Karpas-422 (cell line): ENCODE data around the gene CST3. TPM values are rescaled to one million over a fixed set of nuclear protein-coding genes. Genes with fewer than 3 reads are reported as not detected.

Experiments
- DNase-seq: peaks from one replicate; pipeline ENCODE4 v3.0.0-alpha.2; 2015
- H2AFZ ChIP-seq: fragments of 200-600 bp; sonication (generic); 2 replicates; pipeline ENCODE4 v1.6.1; 2014; ENCODE audit warnings: antibody characterized with exemption, low read length, mixed read lengths
- H3K27ac ChIP-seq: fragments of 200-600 bp; sonication (generic); 2 replicates; pipeline ENCODE4 v1.5.1; 2014; ENCODE audit warnings: mild to moderate bottlenecking, low read length, moderate library complexity
- H3K27me3 ChIP-seq: fragments of 200-600 bp; sonication (generic); 2 replicates; pipeline ENCODE4 v1.6.1; 2014; ENCODE audit warnings: low read length, mixed read lengths
- H3K36me3 ChIP-seq: fragments of 200-600 bp; sonication (generic); 2 replicates; pipeline ENCODE4 v1.6.1; 2014; ENCODE audit warnings: low read length, mixed read lengths; ENCODE audit not compliant: insufficient read depth
- H3K4me1 ChIP-seq: fragments of 200-600 bp; sonication (generic); 2 replicates; pipeline ENCODE4 v1.6.1; 2014; ENCODE audit warnings: mild to moderate bottlenecking, low read length, mixed read lengths
- H3K4me2 ChIP-seq: fragments of 200-600 bp; sonication (generic); 2 replicates; pipeline ENCODE4 v1.6.1; 2014; ENCODE audit warnings: low read length, low read depth, mild to moderate bottlenecking; ENCODE audit not compliant: poor library complexity, severe bottlenecking
- H3K4me3 ChIP-seq: fragments of 200-600 bp; sonication (generic); 2 replicates; pipeline ENCODE4 v1.5.1; 2014; ENCODE audit warnings: mild to moderate bottlenecking, antibody characterized with exemption, low read length, mixed read lengths
- H3K79me2 ChIP-seq: fragments of 200-600 bp; sonication (generic); 2 replicates; pipeline ENCODE4 v1.6.1; 2014; ENCODE audit warnings: mild to moderate bottlenecking, low read length, mixed read lengths
- H3K9ac ChIP-seq: fragments of 200-600 bp; sonication (generic); 2 replicates; pipeline ENCODE4 v1.6.0; 2014; ENCODE audit warnings: low read length
- H3K9me2 ChIP-seq: fragments of 200-600 bp; sonication (generic), shearing (Covaris generic); replicated peaks from 2 replicates; pipeline ENCODE4 v1.6.0; 2014; ENCODE audit warnings: mild to moderate bottlenecking, low read length, moderate library complexity; ENCODE audit not compliant: insufficient read depth
- H3K9me3 ChIP-seq: fragments of 300-700, 200-600 bp; sonication (generic); 2 replicates; pipeline ENCODE4 v1.6.1; 2014; ENCODE audit warnings: low read length, mixed read lengths
- H4K20me1 ChIP-seq: fragments of 200-600 bp; sonication (generic); 2 replicates; pipeline ENCODE4 v1.6.1; 2014; ENCODE audit warnings: mild to moderate bottlenecking, antibody characterized with exemption, low read length, low read depth; ENCODE audit not compliant: insufficient read depth
- total RNA-seq: library from RNA; depleted of rRNA; stranded (reverse); fragments of >200 nt; shearing (Covaris generic); gene quantifications from 2 replicates; pipeline ENCODE4 v1.2.3, GENCODE V29; 2014; ENCODE audit warnings: low replicate concordance

CST3 gene
- total RNA-seq, 1 experiment from 2014 or later, result not detected

DNA sequence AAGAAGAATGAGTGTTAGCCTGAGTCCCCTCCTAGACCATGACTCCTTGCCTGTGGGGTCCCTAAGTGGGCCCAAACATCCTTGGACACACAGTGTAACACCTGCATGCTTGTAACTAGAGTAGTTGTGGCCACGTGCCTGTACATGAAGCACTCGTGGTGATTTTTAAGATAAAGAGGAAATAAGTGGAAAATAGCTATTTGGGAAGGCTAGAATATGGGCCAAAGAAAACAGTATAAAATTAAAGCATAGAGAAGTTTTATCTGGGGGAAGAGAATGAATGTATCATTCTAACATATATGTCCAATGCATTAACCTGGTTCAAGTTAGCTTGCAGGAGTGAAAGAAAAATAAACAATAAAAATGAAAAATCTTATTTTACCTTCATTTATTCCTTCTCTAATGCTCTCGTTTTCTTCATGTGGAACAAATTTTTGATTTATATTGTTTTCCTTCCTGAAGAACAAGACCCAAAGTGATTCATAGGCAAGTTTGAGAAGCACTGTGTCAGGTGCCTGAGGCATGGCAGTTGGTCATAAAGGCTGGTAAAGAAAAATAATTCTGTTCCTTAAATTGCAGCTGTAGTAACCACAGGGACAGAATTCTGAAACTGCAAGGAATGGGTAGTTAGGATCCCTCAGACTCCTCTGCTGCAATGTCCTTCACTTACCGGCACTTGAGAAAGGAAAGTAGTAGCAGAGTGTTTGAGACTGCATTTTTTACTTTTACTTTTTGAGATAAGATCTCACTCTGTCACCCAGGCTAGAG is 8.5 kb upstream of the CST3 start:
- no peak overlapping the region for H3K4me2 ChIP-seq
- no peaks in the 10 kb centered on the region for H3K4me1 ChIP-seq
- H3K79me2 ChIP-seq, result no peaks in the 10 kb centered on the region
- H4K20me1 ChIP-seq, result no peaks in the 10 kb centered on the region
- H3K36me3 ChIP-seq, result no peaks in the 10 kb centered on the region
- H2AFZ ChIP-seq, result no peak overlapping the region
- no peak for DNase-seq
- no peaks in the 10 kb centered on the region for H3K9me2 ChIP-seq
- H3K27me3 ChIP-seq, result no peaks in the 10 kb centered on the region
- H3K4me3 ChIP-seq, result no peak overlapping the region
- H3K9ac ChIP-seq, result no peak overlapping the region
- no peak overlapping the region for H3K27ac ChIP-seq
- H3K9me3 ChIP-seq, result no peaks in the 10 kb centered on the region

DNA sequence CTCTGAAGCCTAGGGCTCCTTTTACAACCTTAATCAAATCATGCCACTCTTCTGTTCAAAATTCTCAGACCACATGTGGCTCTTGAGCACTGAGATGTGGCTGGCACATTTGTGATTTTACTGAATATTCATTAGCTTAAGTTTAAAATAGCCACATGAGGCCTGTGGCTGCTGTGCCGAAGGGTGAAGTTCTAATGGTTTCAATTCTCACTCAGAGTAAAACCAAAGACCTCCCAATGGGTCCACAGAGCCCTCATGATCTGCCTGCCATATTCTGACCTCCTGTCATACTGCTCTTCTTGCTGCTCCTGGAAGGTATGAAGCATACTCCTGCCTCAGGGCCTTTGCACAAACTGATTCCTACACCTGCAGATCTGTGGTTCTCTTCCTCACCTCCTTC is 7.8 kb upstream of the CST3 start:
- no peak for DNase-seq
- Histone ChIP-seq H3K27me3 (no peaks in the 10 kb centered on the region), H3K9me3 (no peaks in the 10 kb centered on the region), H3K4me2 (no peak overlapping the region), H4K20me1 (no peaks in the 10 kb centered on the region), H3K4me1 (no peaks in the 10 kb centered on the region), H3K27ac (no peak overlapping the region), H3K4me3 (no peak overlapping the region), H3K9me2 (no peaks in the 10 kb centered on the region), H3K36me3 (no peaks in the 10 kb centered on the region), H3K79me2 (no peaks in the 10 kb centered on the region), H2AFZ (no peak overlapping the region), H3K9ac (no peak overlapping the region)

DNA sequence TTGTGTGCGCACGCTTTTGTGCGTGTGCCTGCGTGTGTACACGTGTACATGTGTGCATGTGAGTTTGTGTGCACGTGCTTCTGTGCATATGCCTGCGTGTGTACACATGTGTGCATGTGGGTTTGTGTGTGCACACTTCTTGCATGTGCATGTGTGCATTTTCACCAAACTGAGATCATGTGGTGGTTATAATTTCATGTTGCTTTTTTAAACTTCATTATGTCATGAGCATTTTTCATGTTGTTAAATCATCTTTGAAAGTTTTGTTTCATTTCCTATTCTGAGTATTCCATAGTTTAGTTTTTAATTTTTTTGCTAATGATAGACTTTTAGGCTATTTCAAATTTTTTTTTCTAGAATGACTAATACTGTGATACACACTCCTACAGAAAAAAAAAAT is 6.4 kb upstream of the CST3 start:
- no peak for DNase-seq
- no peaks in the 10 kb centered on the region for H4K20me1 ChIP-seq
- no peak overlapping the region for H2AFZ ChIP-seq
- H3K9me2 ChIP-seq, result no peaks in the 10 kb centered on the region
- no peak overlapping the region for H3K4me2 ChIP-seq
- no peak overlapping the region for H3K4me3 ChIP-seq
- no peak overlapping the region for H3K27ac ChIP-seq
- no peaks in the 10 kb centered on the region for H3K36me3 ChIP-seq
- H3K27me3 ChIP-seq, result no peaks in the 10 kb centered on the region
- H3K4me1 ChIP-seq, result no peaks in the 10 kb centered on the region
- H3K9me3 ChIP-seq, result no peaks in the 10 kb centered on the region
- no peak overlapping the region for H3K9ac ChIP-seq
- H3K79me2 ChIP-seq, result no peaks in the 10 kb centered on the region

DNA sequence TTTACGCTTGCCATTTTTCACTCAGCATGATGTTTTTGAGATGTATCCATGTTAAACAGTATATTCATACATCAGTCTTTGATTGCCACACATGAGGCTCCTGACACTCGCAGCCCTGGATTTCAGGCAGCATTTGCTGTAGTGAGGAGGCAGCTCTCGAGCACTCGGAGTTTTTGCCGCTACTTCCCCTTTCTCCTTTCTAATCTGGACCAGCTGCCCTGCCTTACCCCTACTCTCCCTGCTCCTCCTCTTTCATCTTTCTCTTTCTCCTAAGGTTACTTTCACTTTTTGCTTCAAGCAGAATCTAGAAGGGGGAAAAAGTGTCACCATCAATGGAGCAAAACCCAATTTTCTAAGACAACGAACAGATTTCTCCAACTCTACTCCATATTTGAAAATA is 5.9 kb upstream of the CST3 start:
- no peaks in the 10 kb centered on the region for H3K9me3 ChIP-seq
- no peaks in the 10 kb centered on the region for H3K9me2 ChIP-seq
- H4K20me1 ChIP-seq, result no peaks in the 10 kb centered on the region
- H3K79me2 ChIP-seq, result no peaks in the 10 kb centered on the region
- no peaks in the 10 kb centered on the region for H3K4me1 ChIP-seq
- no peak overlapping the region for H2AFZ ChIP-seq
- no peak overlapping the region for H3K4me3 ChIP-seq
- no peak overlapping the region for H3K9ac ChIP-seq
- no peak overlapping the region for H3K27ac ChIP-seq
- no peaks in the 10 kb centered on the region for H3K27me3 ChIP-seq
- no peaks in the 10 kb centered on the region for H3K36me3 ChIP-seq
- no peak for DNase-seq
- H3K4me2 ChIP-seq, result no peak overlapping the region

DNA sequence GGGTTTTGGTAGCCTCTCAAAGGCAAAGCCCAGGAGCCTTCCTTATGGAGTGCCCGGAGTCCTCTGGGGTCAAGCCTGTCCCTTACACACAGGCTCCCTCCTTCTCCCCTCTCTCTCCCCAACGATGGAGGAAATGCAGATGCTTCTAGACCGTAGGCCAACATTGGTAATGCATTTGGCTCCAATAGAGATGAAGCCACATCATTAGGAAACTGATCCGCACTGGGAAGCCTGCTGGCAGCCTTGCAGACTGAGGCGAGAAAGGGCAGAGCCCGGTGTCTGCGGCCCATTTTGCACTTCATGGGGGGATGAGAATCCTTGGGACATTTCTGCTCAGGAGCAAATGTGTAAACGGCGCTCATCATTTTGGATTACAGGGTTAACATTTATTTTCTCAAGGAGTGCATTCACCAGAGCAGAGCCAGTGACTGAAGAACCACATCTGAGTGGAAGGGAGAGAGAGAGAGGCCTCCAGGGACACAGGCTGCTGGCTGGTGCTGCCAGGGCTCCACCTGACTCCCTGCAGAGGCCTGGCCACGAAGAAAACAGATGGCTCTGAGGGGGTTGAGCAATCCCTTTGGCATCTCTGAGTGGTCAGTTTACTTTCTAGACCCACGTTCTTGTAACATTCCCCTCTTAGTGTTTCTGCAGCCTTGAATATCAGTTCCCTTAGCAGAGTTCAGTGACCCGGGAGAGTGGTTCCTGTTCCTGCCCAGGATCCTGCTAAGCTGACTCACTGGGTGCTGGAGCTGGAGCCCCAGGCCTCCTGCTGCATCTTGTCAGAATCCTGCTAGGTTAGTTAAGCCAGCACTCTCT is 4.4 kb upstream of the CST3 start:
- no peak overlapping the region for H3K9ac ChIP-seq
- H3K9me2 ChIP-seq, result no peaks in the 10 kb centered on the region
- no peaks in the 10 kb centered on the region for H3K9me3 ChIP-seq
- no peaks in the 10 kb centered on the region for H4K20me1 ChIP-seq
- DNase-seq, result no peak
- H3K27me3 ChIP-seq, result no peaks in the 10 kb centered on the region
- no peaks in the 10 kb centered on the region for H3K79me2 ChIP-seq
- H3K4me3 ChIP-seq, result no peak overlapping the region
- H3K4me1 ChIP-seq, result no peaks in the 10 kb centered on the region
- H3K36me3 ChIP-seq, result no peaks in the 10 kb centered on the region
- no peak overlapping the region for H3K27ac ChIP-seq
- H2AFZ ChIP-seq, result no peak overlapping the region
- no peak overlapping the region for H3K4me2 ChIP-seq

DNA sequence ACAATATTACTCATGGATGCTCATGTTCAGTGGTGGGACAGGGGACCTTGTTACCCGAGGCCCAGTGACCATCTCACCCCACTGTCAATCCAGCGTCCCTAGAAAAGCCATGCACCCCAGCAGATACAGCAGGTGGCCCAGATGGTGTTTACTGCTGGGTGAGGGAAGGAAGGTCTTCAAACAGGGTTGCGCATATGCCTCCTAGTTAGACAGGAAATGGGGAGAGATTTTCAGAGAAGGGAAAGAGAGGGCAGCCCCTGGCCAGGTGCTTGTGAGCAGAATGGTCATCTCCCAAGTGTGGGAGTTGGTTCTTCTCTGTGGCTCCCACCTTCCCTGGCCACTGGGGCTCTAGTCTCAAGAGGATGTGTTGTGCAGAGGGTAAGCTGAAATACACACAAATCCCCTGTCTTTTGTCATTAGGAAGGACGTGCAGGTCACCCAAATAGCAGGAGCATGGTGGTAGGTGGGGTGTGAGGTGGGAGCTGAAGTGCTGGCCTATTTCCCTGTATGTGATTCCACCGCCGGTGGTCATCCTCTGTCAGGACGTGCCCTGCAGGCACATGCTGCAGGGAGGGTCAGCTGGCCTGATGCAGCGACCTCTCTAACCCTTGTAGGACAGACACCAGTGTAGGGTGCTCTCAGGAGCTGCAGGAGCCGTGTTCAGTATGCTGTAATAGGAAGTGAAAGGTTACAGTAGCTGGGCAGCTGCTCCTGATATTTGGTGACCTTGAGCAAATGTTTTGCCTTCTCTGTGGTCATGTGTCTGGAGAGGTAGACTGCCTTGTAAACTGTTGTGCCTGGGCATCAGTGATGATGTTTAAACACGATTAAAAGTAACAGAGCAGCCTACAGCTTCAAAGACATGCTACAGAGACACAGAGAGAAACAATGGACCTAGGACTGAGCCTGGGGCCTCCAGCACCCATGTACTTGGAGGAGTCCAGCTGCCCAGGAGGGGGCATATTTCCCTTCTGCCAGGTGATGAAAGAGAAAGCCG is 3.2 kb upstream of the CST3 start:
- H3K27me3 ChIP-seq, result no peaks in the 10 kb centered on the region
- no peaks in the 10 kb centered on the region for H4K20me1 ChIP-seq
- H3K4me1 ChIP-seq, result no peaks in the 10 kb centered on the region
- H3K9me3 ChIP-seq, result no peaks in the 10 kb centered on the region
- no peak overlapping the region for H3K27ac ChIP-seq
- no peak overlapping the region for H3K9ac ChIP-seq
- H3K4me3 ChIP-seq, result no peak overlapping the region
- H3K9me2 ChIP-seq, result no peaks in the 10 kb centered on the region
- H3K79me2 ChIP-seq, result no peaks in the 10 kb centered on the region
- H2AFZ ChIP-seq, result no peak overlapping the region
- no peak for DNase-seq
- no peaks in the 10 kb centered on the region for H3K36me3 ChIP-seq
- no peak overlapping the region for H3K4me2 ChIP-seq

DNA sequence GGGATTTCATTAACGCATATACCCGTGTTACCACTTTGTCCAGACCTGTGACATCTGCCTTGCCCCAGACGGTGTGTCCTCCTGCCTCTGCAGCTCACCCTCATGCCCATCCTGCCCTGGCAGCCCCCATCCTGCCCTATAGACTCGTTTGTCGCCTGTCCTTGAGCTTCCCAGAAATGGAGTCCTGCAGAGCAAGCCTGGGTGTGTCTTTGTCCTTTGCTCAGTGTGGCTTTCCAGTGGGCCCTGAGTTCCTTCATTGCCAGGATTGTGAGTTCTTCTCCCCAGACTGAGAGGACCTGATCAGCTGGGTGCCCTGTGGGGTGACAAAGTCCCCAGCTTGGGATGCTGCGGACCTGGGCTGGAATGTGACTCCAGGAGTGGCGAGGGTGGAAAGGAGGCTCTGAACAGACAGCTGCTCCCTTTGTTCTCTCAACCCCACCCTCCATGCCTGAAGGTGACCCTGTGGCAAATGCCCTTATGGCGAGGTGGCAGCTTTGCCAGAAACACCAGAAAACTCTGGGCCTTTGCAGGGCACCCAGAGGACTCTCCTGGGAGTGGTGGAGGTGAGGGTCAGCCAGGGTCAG is 2.4 kb upstream of the CST3 start:
- H3K9ac ChIP-seq, result no peak overlapping the region

More for the DNA sequence above, 2.4 kb upstream of the CST3 start:
- Histone ChIP-seq H3K79me2 (no peaks in the 10 kb centered on the region), H3K36me3 (no peaks in the 10 kb centered on the region), H3K9me2 (no peaks in the 10 kb centered on the region), H3K4me1 (no peaks in the 10 kb centered on the region), H3K27me3 (no peaks in the 10 kb centered on the region), H3K9me3 (no peaks in the 10 kb centered on the region), H3K4me2 (no peak overlapping the region), H3K4me3 (no peak overlapping the region), H2AFZ (no peak overlapping the region), H4K20me1 (no peaks in the 10 kb centered on the region), H3K27ac (no peak overlapping the region)
- DNase-seq, result no peak
